Liver (tissue), 9 donors: ENCODE measurements around the gene FBXL13. TPM values are rescaled to one million over a fixed set of nuclear protein-coding genes. Genes with fewer than 3 reads are reported as not detected.

Source experiments
- DNase-seq: peaks from one replicate; pipeline ENCODE4 v3.0.0-alpha.2; 2017; ENCODE audit warnings: low spot score
- H3K27ac ChIP-seq, 2 donors: one replicate each; pipeline ENCODE4 v1.7.0; 2013; ENCODE audit warnings: inconsistent platforms in 2 of 2, low read length in 2 of 2, control low read depth in 1 of 2, low read depth in 1 of 2, mild to moderate bottlenecking in 1 of 2
- H3K27me3 ChIP-seq, 4 donors: one replicate each; pipeline versions ENCODE4 v1.6.1 to v1.7.0; 2013; ENCODE audit warnings: low read length in 3 of 4, inconsistent platforms in 1 of 4, mild to moderate bottlenecking in 1 of 4, moderate library complexity in 1 of 4; ENCODE audit not compliant: control insufficient read depth in 4 of 4, insufficient read depth in 4 of 4
- H3K36me3 ChIP-seq, 4 donors: one replicate each; pipeline versions ENCODE4 v1.6.1 to v1.7.0; 2013; ENCODE audit warnings: low read length in 3 of 4, mild to moderate bottlenecking in 3 of 4, low read depth in 1 of 4, moderate library complexity in 1 of 4; ENCODE audit not compliant: control insufficient read depth in 4 of 4, insufficient read depth in 3 of 4
- H3K4me1 ChIP-seq, 4 donors: one replicate each; pipeline versions ENCODE4 v1.6.1 to v1.7.0; 2013; ENCODE audit warnings: low read length in 3 of 4, mild to moderate bottlenecking in 3 of 4, moderate library complexity in 1 of 4; ENCODE audit not compliant: control insufficient read depth in 4 of 4, insufficient read depth in 4 of 4
- H3K4me3 ChIP-seq, 3 donors: one replicate each; pipeline versions ENCODE4 v1.6.1 to v1.7.0; 2013; ENCODE audit warnings: low read length in 3 of 3, control low read depth in 1 of 3, low read depth in 1 of 3, mild to moderate bottlenecking in 1 of 3
- H3K9ac ChIP-seq, 2 donors: one replicate each; pipeline ENCODE4 v1.7.0; 2013; ENCODE audit warnings: low read length in 2 of 2, mild to moderate bottlenecking in 2 of 2, moderate library complexity in 2 of 2, control low read depth in 1 of 2, low read depth in 1 of 2
- H3K9me3 ChIP-seq, 4 donors: one replicate each; pipeline versions ENCODE4 v1.6.1 to v1.7.0; 2013; ENCODE audit warnings: low read length in 3 of 4; ENCODE audit not compliant: control insufficient read depth in 4 of 4
- ATF3 ChIP-seq: IDR thresholded peaks from 2 replicates; pipeline ENCODE4 v1.6.1; 2016; ENCODE audit warnings: antibody characterized with exemption
- CTCF ChIP-seq: fragments of 150-350 bp; IDR thresholded peaks from 2 replicates; pipeline ENCODE4 v1.5.1; 2017; ENCODE audit warnings: improper control_type of control experiment, low read depth, low read length; ENCODE audit not compliant: missing input control
- EGR1 ChIP-seq, 2 donors: IDR thresholded peaks; 2 replicates each; pipeline ENCODE4 v1.6.1; 2016 to 2018; ENCODE audit warnings: antibody characterized with exemption in 2 of 2, low read depth in 2 of 2
- FOXA1 ChIP-seq: IDR thresholded peaks from 2 replicates; pipeline ENCODE4 v1.6.1; 2016; ENCODE audit warnings: antibody characterized with exemption
- FOXA2 ChIP-seq: IDR thresholded peaks from 2 replicates; pipeline ENCODE4 v1.6.1; 2016; ENCODE audit warnings: antibody characterized with exemption
- GABPA ChIP-seq, 2 donors: IDR thresholded peaks in 1 of 2; conservative IDR thresholded peaks in 1 of 2; 2 replicates each; pipeline ENCODE4 v1.6.1; 2016; ENCODE audit warnings: antibody characterized with exemption in 2 of 2, mild to moderate bottlenecking in 1 of 2, moderate library complexity in 1 of 2
- HNF4A ChIP-seq, 2 donors: conservative IDR thresholded peaks; 2 replicates each; pipeline ENCODE4 v1.6.1; 2016; ENCODE audit warnings: antibody characterized with exemption in 2 of 2, mild to moderate bottlenecking in 2 of 2
- JUND ChIP-seq, 2 donors: IDR thresholded peaks; 2 replicates each; pipeline ENCODE4 v1.6.1; 2016; ENCODE audit warnings: antibody characterized with exemption in 2 of 2
- MAX ChIP-seq: IDR thresholded peaks from 2 replicates; pipeline ENCODE4 v1.6.1; 2016; ENCODE audit warnings: antibody characterized with exemption
- NR2F2 ChIP-seq: IDR thresholded peaks from 2 replicates; pipeline ENCODE4 v1.6.1; 2016; ENCODE audit warnings: antibody characterized with exemption
- RAD21 ChIP-seq, 2 donors: IDR thresholded peaks; 2 replicates each; pipeline ENCODE4 v1.6.1; 2016; ENCODE audit warnings: antibody characterized with exemption in 2 of 2, mild to moderate bottlenecking in 2 of 2
- REST ChIP-seq: IDR thresholded peaks from 2 replicates; pipeline ENCODE4 v1.6.1; 2016; ENCODE audit warnings: antibody characterized with exemption, mild to moderate bottlenecking
- RXRA ChIP-seq, 2 donors: IDR thresholded peaks; 2 replicates each; pipeline ENCODE4 v1.6.1; 2017 to 2018; ENCODE audit warnings: antibody characterized with exemption in 2 of 2, mild to moderate bottlenecking in 1 of 2
- SP1 ChIP-seq: IDR thresholded peaks from 2 replicates; pipeline ENCODE4 v1.6.1; 2018; ENCODE audit warnings: antibody characterized with exemption, mild to moderate bottlenecking
- YY1 ChIP-seq: IDR thresholded peaks from 2 replicates; pipeline ENCODE4 v1.6.1; 2016; ENCODE audit warnings: antibody characterized with exemption, mild to moderate bottlenecking
- ZBTB33 ChIP-seq: IDR thresholded peaks from 2 replicates; pipeline ENCODE4 v1.6.1; 2016; ENCODE audit warnings: antibody characterized with exemption
- WGBS: extraction: QIAGEN DNeasy Blood & Tissue Kit; methylation state at CpG from one replicate; pipeline ENCODE4 v1.1.7; 2013; 5-methylcytosine and 5-hydroxymethylcytosine counted together
- polyA plus RNA-seq, 2 donors: library from polyadenylated mRNA; stranded (reverse) in 1 of 2; unstranded in 1 of 2; fragments of 200-250 nt in 1 of 2; fragments of >200 nt in 1 of 2; fragmentation: Nextera tagmentation in 1 of 2; extraction: Ambion mirVana in 1 of 2; gene quantifications; one replicate each; pipeline versions ENCODE4 v1.2.1 to v1.2.3, GENCODE V29; 2013 to 2015
- total RNA-seq, 2 donors: library from RNA; depleted of rRNA; stranded (reverse); fragments of >200 nt; gene quantifications; one replicate each; pipeline ENCODE4 v1.2.3, GENCODE V29; 2014
- donor health status: healthy.
- donor health status: healthy.
- donor health status: healthy.
- donor health status: healthy.
- donor health status: healthy.

The FBXL13 gene
- total and polyA plus RNA-seq, 4 donors: 0.03 to 0.75 (median 0.70) TPM; not detected in 1

GRCh38 chr7:102953406-102953805, 121.2 kb downstream of the FBXL13 start:
- no peak for DNase-seq
- no peaks in the 10 kb centered on the region for H3K27me3 ChIP-seq
- no peaks in the 10 kb centered on the region for H3K4me1 ChIP-seq
- H3K4me3 ChIP-seq: no peak overlapping the region
- H3K9me3 ChIP-seq: peaks cover 0 to 4% (median 0%) of the 10 kb centered on the region in 4 donors
- no peak for TF ChIP-seq NR2F2
- TF ChIP-seq ZBTB33: no peak
- TF ChIP-seq YY1: no peak
- TF ChIP-seq ATF3: no peak
- TF ChIP-seq SP1: no peak
- TF ChIP-seq FOXA1: no peak
- TF ChIP-seq MAX: no peak
- no peak overlapping the region for H3K27ac ChIP-seq
- no peaks in the 10 kb centered on the region for H3K36me3 ChIP-seq
- no peak overlapping the region for H3K9ac ChIP-seq

- Histone ChIP-seq H3K4me1 (no peaks in the 10 kb centered on the region), H3K27ac (no peak overlapping the region), H3K9me3 (peaks cover 0 to 4% (median 0%) of the 10 kb centered on the region in 4 donors), H3K36me3 (no peaks in the 10 kb centered on the region), H3K9ac (no peak overlapping the region), H3K4me3 (no peak overlapping the region), H3K27me3 (no peaks in the 10 kb centered on the region)
- DNase-seq: no peak
- no peak for TF ChIP-seq EGR1 (IDR thresholded peaks at IDR 0.05; ENCODE audit: low read depth in 2 of 2)
- no peak for TF ChIP-seq GABPA (IDR thresholded peaks at IDR 0.05 in 1 of 2, conservative IDR thresholded peaks at IDR 0.05 in 1 of 2)
- TF ChIP-seq CTCF: no peak
- no peak for TF ChIP-seq ATF3
- no peak for TF ChIP-seq JUND (IDR thresholded peaks at IDR 0.05)
- TF ChIP-seq FOXA1: no peak
- TF ChIP-seq FOXA2: no peak
- no peak for TF ChIP-seq RXRA (IDR thresholded peaks at IDR 0.05)
- TF ChIP-seq ZBTB33: no peak
- TF ChIP-seq HNF4A (conservative IDR thresholded peaks at IDR 0.05): no peak
- no peak for TF ChIP-seq REST
- TF ChIP-seq YY1: no peak
- no peak for TF ChIP-seq MAX
- no peak for TF ChIP-seq SP1
- no peak for TF ChIP-seq NR2F2
- TF ChIP-seq RAD21 (IDR thresholded peaks at IDR 0.05): no peak
- 96% methylated on average over 3 of the region's 3 CpGs for WGBS
Measured at GRCh38 chr7:102951839-102952238, 122.8 kb downstream of the FBXL13 start.
